Prostate gland (tissue), 2 donors: Measurements from ENCODE around the gene ACTN2. TPM values are rescaled to one million over a fixed set of nuclear protein-coding genes. Genes with fewer than 3 reads are reported as not detected.

Experiments used
- DNase-seq: peaks from one replicate; pipeline ENCODE4 v3.0.0-alpha.2; 2019; ENCODE audit warnings: low spot score
- H3K27ac ChIP-seq, 2 donors: fragments of 200-600 bp; sonication (generic); 2 replicates each; pipeline ENCODE4 v1.5.1; 2017 to 2019
- H3K27me3 ChIP-seq: fragments of 200-600 bp; sonication (generic); replicated peaks from 2 replicates; pipeline ENCODE4 v1.5.1; 2019; ENCODE audit not compliant: insufficient read depth
- H3K36me3 ChIP-seq, 2 donors: fragments of 200-600 bp; sonication (generic); 1 replicate in 1 of 2; 2 replicates in 1 of 2; pipeline versions ENCODE4 v1.5.1 to v1.8.1; 2017 to 2019
- H3K4me1 ChIP-seq: fragments of 200-600 bp; sonication (generic); replicated peaks from 2 replicates; pipeline ENCODE4 v1.5.1; 2019
- H3K4me3 ChIP-seq, 2 donors: fragments of 200-600 bp; sonication (generic); 2 replicates each; pipeline ENCODE4 v1.5.1; 2017 to 2019
- H3K9me3 ChIP-seq: fragments of 200-600 bp; sonication (generic); 2 replicates; pipeline ENCODE4 v1.5.1; 2017
- POLR2A ChIP-seq: fragments of 450-650 bp; IDR thresholded peaks from one replicate; pipeline ENCODE4 v1.6.1; 2016; ENCODE audit warnings: antibody characterized with exemption, mild to moderate bottlenecking
- POLR2AphosphoS5 ChIP-seq: sonication (generic); formaldehyde crosslinking; IDR thresholded peaks from one replicate; pipeline ENCODE4 v1.6.1; 2017; ENCODE audit warnings: antibody characterized with exemption
- WGBS: methylation state at CpG from one replicate; pipeline ENCODE4 v1.1.5; 2018; 5-methylcytosine and 5-hydroxymethylcytosine counted together
- intact Hi-C: fragments of 100-400 bp; cut with DNase I; formaldehyde crosslinking; loops from one replicate; pipeline ENCODE4 v1.14.2; 2022
- total RNA-seq, 2 donors: library from RNA; depleted of rRNA; stranded (reverse); fragments of >200 nt; gene quantifications; one replicate each; pipeline ENCODE4 v1.1.0, GENCODE V29; 2016
- TF ChIP-seq, protein P1 (sequence below), 4 experiments: fragments of 200-600 bp in 2 of 4; fragments of 450-650 bp in 2 of 4; sonication (generic) in 2 of 4; IDR thresholded peaks; 1 replicate in 3 of 4; 2 replicates in 1 of 4; pipeline ENCODE4 v1.5.1; 2016 to 2019; ENCODE audit warnings: antibody characterized with exemption in 4 of 4, mild to moderate bottlenecking in 2 of 4, moderate library complexity in 2 of 4

ACTN2 gene
- total RNA-seq, 2 donors from 2014 or later = 7.6 to 36.4 TPM

DNA sequence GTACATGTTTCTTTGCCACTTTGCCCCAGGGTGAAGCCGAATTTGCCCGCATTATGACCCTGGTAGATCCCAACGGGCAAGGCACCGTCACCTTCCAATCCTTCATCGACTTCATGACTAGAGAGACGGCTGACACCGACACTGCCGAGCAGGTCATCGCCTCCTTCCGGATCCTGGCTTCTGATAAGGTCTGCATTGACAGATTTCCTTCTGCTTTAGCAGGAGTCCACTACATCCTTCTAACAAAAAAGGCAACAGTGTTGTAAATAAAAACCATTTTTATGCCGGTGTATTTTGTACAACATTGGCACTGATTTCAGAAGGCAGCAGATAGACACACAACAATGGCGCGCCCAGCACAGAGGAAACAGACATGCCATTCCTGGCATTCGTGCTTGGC lies 74.7 kb downstream of the ACTN2 start:
- TF ChIP-seq, protein P1, sequence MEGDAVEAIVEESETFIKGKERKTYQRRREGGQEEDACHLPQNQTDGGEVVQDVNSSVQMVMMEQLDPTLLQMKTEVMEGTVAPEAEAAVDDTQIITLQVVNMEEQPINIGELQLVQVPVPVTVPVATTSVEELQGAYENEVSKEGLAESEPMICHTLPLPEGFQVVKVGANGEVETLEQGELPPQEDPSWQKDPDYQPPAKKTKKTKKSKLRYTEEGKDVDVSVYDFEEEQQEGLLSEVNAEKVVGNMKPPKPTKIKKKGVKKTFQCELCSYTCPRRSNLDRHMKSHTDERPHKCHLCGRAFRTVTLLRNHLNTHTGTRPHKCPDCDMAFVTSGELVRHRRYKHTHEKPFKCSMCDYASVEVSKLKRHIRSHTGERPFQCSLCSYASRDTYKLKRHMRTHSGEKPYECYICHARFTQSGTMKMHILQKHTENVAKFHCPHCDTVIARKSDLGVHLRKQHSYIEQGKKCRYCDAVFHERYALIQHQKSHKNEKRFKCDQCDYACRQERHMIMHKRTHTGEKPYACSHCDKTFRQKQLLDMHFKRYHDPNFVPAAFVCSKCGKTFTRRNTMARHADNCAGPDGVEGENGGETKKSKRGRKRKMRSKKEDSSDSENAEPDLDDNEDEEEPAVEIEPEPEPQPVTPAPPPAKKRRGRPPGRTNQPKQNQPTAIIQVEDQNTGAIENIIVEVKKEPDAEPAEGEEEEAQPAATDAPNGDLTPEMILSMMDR (IDR thresholded peaks at IDR 0.05) = no peak
- TF ChIP-seq POLR2A (no peak), POLR2AphosphoS5 (no peak)
- H3K4me1 ChIP-seq = no peaks in the 10 kb centered on the region
- H3K27ac ChIP-seq = no peak overlapping the region
- no peaks in the 10 kb centered on the region for H3K36me3 ChIP-seq
- no peak for DNase-seq
- H3K4me3 ChIP-seq = no peak overlapping the region
- H3K27me3 ChIP-seq = no peaks in the 10 kb centered on the region
- H3K9me3 ChIP-seq = no peaks in the 10 kb centered on the region
- intact Hi-C loops = no loop called here
- WGBS = 65% methylated on average over 14 of the region's 14 CpGs

DNA sequence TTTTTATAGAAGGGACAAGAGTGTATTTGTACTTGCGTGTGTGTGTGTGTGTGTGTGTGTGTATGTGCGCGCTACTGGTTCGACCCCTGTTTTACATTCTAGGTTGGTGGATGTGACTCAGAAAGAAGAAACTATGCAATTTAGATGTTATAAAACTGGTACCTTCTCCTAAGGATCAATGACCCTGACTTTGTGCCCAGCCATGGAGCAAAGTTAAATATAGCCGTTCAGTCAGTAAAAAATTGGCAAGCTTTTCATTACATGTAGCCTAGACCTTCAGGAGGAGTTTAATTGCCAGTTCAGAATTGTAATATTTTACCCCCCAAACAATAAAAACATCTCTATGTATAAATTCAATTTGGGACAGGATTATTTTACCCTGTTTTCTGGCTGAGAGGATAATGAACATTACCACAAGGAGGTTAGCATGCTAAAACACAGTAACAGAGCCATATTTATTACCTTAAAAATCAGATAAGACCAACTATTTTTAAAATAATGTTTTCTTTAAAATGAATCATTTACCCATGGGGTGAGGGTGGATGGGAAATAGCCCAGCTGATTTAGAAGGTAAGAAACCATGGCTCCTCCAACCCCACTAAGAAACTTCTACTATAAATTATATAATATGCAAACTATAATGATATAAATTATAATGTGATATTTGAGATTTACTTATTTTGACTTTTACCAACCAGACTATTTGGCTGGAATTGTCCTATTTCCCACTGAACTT lies 75.3 kb downstream of the ACTN2 start:
- H3K36me3 ChIP-seq = no peaks in the 10 kb centered on the region
- no peak overlapping the region for H3K27ac ChIP-seq
- WGBS = 90% methylated on average over 5 of the region's 5 CpGs
- H3K4me3 ChIP-seq = no peak overlapping the region
- DNase-seq = no peak
- H3K4me1 ChIP-seq = no peaks in the 10 kb centered on the region
- no peaks in the 10 kb centered on the region for H3K9me3 ChIP-seq
- H3K27me3 ChIP-seq = no peaks in the 10 kb centered on the region
- TF ChIP-seq, protein P1 (IDR thresholded peaks at IDR 0.05) = no peak
- TF ChIP-seq POLR2AphosphoS5 (no peak), POLR2A (no peak)
- intact Hi-C loops = no loop called here

DNA sequence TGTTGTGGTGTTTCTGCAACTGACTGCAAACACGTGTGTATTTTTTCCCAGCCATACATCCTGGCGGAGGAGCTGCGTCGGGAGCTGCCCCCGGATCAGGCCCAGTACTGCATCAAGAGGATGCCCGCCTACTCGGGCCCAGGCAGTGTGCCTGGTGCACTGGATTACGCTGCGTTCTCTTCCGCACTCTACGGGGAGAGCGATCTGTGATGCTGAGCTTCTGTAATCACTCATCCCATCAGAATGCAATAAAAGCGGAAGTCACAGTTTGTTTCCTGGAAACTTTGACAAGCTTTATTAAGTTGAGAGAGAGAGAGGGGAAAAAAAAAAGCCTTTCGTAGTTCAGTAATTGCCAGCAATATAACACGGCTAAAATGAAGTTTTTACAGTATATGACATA lies 76.1 kb downstream of the ACTN2 start:
- no peaks in the 10 kb centered on the region for H3K9me3 ChIP-seq
- no peak overlapping the region for H3K4me3 ChIP-seq
- DNase-seq = no peak
- no peaks in the 10 kb centered on the region for H3K4me1 ChIP-seq
- no peaks in the 10 kb centered on the region for H3K36me3 ChIP-seq
- intact Hi-C loops = no loop called here
- no peaks in the 10 kb centered on the region for H3K27me3 ChIP-seq
- TF ChIP-seq POLR2A (no peak), POLR2AphosphoS5 (no peak)
- WGBS = 83% methylated on average over 15 of the region's 15 CpGs
- H3K27ac ChIP-seq = no peak overlapping the region

DNA sequence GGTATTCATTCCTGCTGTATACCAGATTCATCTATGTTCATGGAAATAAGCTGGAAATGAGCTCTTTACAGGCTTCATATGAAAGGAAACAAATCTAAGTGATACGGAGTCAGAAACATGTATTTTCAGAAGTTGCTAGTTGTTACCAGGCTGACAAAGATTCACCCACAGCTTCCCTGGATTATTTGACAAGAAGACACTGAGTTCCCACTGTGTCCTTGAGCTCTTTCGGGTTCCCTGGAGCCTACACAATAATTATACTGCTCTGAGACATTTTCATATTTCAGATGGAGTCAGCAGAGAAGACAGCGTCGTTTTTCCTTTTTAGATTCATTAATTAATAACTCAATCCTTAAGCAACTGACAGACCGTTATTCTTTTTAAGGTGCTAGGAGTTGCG lies 79.5 kb downstream of the ACTN2 start:
- no peaks in the 10 kb centered on the region for H3K4me1 ChIP-seq
- TF ChIP-seq POLR2A = no peak
- TF ChIP-seq, protein P1 (IDR thresholded peaks at IDR 0.05) = no peak
- H3K9me3 ChIP-seq = no peaks in the 10 kb centered on the region
- no peaks in the 10 kb centered on the region for H3K36me3 ChIP-seq
- peaks cover 2% of the 10 kb centered on the region for H3K27me3 ChIP-seq
- no peak overlapping the region for H3K4me3 ChIP-seq
- no peak overlapping the region for H3K27ac ChIP-seq
- DNase-seq = no peak
- 62% methylated on average over 6 of the region's 6 CpGs for WGBS
- intact Hi-C loops = no loop called here

DNA sequence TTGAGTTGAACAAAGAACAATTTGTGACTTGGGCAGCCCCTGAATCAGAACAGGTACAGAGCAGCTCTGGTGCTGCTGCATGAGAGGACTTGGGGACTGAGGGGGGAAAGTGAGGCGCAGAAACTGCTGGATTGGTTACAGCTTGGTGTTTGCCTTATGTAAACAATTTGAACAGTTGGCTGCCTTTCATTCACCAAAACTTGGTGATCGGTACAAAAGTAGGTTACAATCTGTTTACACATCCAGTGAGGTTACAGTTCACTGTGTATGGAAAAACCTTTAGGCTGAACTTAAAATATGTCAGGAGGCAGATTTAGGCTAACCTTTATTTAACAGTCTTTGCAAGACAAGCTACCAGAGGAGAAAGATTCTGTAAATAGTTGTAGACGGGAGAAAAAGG lies 80.2 kb downstream of the ACTN2 start:
- no peak overlapping the region for H3K27ac ChIP-seq
- no peak for DNase-seq
- no peak overlapping the region for H3K4me3 ChIP-seq
- H3K9me3 ChIP-seq = no peaks in the 10 kb centered on the region
- intact Hi-C loops = no loop called here
- no peaks in the 10 kb centered on the region for H3K36me3 ChIP-seq
- 32% methylated on average over 3 of the region's 3 CpGs for WGBS
- H3K4me1 ChIP-seq = no peaks in the 10 kb centered on the region
- TF ChIP-seq, protein P1 (IDR thresholded peaks at IDR 0.05) = no peak
- no peak for TF ChIP-seq POLR2A
- no peak for TF ChIP-seq POLR2AphosphoS5
- H3K27me3 ChIP-seq = peaks cover 2% of the 10 kb centered on the region
